NCI-H128 (cell line): ENCODE measurements around the gene KIRREL3.

ENCODE experiments used
- DNase-seq: peaks from one replicate; lab custom pipeline; 2025; ENCODE audit not compliant: unreplicated experiment; lab: John Stamatoyannopoulos, UW

KIRREL3 gene

DNA sequence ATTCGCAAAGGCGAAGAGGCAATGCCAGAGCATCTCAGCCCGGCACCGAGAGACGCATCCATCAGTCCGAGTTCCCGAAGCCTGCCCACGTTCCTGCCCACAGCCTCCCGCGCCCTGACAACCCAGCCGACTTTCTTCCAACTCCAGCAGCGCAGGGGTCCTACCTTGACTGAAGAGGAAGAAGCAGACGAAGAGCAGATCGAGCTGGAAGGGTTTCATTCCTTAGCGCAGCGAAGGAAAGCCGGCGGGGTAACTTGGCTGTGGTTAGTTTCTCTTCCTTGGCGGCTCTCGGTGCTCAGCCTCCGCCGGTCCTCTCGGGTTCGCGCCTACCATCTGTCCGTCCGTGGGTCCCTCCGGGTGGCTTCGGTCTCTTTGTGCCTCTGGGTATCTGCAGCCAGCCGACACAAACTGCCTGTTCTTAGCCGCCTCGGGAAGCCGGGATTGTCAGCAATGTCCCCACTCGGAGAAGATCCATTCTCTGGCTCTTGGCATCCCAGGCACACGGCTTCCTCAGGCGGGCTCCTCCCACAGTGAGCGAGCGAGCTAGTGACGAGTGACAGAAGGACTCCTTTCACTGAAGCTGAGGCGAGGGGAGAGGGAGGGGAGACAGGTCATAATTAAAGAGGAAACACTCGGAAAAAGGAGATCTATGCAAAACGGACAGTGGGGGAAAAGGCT, at the start of gene KIRREL3:
Gene KIRREL3, minus strand, starts transcription at position 480 of the 678 bp plus-strand sequence.
- no peak for DNase-seq

DNA sequence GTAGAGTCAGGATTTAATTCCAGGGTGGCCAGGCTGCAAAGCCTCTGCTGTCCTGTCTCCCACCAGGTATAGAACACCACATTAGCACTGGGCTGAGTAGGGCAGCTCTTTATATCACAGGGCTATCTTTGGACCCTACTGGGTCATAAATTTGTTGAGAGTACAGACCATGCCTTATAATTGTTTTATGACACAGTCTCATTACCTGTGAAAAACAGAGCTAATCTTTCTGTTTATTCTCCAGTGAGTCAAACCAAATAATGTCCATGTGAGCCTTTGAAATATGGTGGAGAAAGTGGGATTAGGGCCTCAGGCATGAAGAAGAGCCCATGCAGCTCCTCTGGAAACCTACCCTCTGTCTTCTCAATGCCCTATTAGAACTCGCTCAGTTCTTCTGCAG, 49.6 kb upstream of the KIRREL3 start:
- DNase-seq, result no peak

DNA sequence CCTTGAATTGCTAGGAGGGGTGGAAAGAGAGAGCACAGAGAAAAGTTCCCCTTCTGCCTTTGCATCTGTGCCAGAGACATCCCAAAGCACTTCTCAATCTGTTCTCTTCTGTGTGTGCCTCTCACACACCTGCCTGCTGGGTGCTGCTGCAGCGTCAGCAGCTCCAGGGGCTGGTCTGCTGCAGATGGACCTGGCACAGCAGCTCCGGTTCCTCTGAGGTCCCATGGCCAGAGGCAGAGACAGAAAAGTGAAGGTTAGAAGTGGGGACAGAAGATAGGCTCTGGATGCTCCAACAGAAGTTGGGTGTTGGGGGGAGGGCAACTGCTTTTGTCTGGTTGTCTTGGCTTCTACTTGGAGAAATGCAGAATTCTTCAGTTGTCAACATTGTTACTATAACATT, 48.9 kb upstream of the KIRREL3 start:
- DNase-seq, result no peak

DNA sequence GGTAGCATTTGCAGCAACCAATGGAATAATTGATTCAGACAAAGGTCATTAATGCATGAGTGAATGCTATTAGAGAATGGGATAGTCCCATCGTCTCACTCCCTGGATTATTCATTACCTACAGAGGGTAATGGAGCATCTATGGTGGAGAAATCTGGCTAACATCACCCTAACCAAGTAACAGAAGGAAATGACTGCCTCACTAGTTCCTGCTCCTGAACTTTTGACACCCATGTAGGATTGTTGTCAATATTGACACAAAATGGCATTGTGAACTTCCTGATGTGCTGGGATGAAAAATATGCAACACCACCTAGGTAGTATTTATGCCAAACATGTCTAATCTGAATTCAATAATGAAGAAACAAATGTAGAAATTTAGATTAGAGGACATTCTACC, 44.0 kb upstream of the KIRREL3 start:
- no peak for DNase-seq

DNA sequence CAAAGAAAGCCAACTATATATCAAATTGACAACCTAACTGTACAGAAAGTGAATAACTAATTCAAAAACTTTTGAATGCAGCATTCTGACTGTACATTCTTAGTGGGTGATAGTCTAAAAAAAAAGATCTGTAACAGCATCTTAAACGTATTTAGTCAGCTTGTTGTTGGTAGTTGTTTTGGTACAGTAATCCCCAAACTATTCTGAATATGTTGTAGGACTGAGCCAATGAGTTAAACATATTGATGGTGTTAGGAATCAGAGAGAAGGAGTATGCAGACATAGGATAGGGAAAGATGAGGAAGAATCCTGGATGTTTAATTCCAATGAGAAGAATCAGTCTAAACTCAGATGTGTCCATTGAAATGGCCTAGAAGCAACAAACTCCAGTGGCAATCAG, 41.9 kb upstream of the KIRREL3 start:
- no peak for DNase-seq

DNA sequence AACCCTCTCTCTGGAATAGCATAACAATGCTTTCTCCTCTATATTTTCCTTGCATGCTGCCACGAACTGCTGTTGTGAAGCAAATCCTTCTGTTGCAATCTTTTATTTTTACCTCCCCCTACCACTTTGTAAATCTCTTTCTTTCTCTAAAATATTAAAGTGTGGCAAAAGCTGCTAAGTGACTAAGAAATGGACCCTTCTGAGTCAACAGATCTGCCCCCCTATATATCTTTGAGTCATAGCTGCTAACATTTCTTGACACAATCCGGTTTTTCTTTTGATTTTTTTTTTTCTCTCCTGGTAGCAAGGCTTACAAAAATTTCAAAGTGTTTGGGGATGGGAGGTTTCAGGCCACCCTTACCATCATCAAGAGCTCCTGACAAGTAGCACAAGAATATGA, 39.0 kb upstream of the KIRREL3 start:
- no peak for DNase-seq

DNA sequence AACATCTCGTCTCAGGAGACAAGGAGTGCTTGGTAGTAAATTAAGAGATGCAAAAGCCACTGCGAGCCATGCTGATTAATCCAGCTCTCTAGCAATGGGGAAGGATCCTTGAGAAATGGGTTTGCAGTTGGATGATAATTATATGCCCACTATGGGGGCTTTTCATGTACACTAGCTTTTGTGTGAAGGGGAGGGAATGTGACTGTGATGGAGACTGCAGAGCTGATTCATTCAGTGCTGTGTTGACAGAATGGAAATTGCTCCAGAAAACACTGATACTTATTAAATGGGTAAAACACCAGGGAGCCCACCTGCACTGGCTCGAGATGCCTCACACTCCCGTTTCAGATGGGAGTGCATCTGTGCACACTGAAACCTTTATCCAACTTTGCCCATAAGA, 37.0 kb upstream of the KIRREL3 start:
- no peak for DNase-seq

GRCh38 chr11:127037001-127037400, 36.4 kb upstream of the KIRREL3 start:
- DNase-seq, result peak; percentile 11

DNA sequence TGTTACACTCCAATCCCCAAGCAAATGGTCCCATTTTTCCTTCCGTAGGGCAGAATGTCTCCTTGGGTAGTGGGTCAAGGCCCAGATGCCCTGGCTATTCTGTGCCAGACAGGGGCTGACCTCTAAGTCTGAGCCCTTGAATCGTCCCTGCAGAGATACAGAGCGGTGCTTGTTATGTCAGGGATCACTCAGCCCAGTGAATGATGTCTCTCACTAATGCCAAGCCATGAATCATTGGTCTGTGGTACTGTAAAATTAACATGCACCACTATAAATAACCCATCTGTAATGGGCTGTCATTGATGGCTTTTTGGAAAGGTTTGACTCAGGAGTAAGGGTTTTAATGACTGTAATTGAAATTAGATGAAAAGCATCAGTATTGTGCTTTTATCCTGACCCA, 35.3 kb upstream of the KIRREL3 start:
- no peak for DNase-seq

- DNase-seq, result no peak
Measured at GRCh38 chr11:127034973-127035372, 34.4 kb upstream of the KIRREL3 start.

DNA sequence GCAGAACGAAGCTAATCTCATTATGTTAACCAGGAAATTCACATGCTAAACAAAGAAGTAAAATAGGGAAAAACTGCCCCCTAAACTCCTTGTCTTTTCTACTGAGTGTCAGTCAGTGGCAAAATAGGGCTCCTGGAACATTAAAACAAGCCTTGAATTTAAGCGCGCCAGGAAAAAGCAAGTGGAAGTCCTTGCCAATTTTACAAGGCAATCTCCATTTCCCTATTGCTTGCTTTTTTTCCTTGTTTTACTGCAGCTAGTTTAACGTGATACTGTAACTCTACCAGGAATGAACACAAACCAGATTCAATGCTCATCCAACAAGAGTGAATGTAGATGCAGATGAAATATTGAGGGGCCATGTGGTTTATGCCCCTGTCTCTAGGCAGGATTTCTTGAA, 28.1 kb upstream of the KIRREL3 start:
- DNase-seq, result no peak

DNA sequence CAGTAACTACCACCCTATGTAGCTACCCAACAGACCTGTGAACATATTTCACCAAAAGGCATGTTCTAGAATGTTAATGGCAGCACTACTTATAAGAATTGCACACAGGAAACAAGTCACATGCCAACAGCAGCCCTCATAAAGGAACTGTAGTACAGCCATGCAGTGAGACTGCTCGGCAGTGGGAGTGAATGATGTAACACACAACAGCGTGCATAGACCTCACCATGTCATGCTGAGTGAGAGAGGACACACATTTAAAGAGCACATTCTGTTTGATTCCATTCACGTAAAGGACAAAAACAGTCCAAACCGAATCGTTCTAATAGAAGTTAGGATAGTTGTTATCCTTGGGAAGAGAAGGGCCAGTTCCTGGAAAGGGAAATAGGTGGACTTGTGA, 27.2 kb upstream of the KIRREL3 start:
- DNase-seq, result no peak

GRCh38 chr11:127027000-127027399, 26.4 kb upstream of the KIRREL3 start:
- DNase-seq, result no peak

DNA sequence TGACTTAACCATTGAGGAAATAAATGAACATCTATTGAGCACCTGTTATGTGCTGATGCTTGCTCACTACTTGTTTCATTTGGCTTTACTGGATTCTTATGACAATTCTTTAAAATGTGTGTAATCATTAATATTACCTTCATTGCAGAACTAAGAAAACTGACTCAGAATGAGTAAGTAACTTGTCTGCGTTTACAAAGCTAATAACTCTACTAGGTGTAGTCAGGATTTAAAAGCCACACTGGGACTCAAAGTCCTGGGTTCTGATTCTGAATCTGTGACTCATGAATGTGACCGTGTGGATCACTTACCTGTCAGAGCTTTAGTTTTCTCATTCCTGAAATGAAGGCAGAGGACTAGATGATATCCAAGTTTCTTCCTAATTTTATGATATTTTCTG, 23.4 kb upstream of the KIRREL3 start:
- DNase-seq, result no peak

DNA sequence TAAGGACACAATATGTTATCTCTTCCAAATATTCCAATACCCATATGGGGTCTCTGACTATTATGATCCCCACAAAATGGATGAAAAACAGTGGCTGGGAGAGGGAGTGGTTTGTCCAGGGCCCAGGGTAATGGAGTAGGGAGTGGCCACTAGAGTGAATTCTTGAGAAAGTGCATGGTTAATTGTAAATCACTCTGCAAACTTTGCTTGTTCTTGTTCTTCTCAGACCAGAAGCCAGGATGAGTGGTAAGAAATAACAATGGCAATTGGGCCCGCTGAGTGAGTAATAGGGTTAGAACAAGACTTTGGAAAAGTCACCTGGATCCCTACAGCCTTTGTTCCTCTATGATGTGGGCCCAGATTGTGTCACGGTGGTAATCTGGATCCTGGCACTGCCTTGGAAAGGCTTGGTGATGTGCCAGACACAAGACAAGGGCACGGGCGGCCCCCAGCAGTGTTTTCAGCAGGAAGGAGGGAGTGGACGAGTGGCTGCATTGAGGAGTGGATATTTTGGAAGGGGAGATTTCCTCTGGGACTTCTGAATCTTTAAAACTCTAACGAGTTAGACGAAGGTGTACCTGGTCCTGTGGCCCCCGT, 18.2 kb upstream of the KIRREL3 start:
- DNase-seq, result no peak

DNA sequence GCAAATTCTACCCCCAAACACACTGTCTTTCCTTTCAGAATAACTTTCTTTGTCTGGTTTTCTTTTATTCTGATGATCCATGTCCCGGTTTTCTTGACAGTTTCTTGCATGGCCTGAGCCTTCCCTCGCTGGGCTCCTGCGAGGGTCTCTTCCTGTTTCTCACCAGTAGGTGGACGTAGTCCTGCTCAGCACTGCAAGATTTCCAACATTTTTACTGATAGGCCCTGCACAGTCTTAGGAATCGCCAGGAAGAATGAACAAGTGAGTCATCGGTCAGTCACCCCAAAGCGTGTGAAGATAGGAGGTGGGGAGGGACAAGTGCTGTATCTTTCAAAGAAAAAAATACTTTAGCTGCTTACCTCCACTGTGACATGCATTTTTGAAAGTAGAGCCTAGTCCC, 16.9 kb upstream of the KIRREL3 start:
- no peak for DNase-seq

DNA sequence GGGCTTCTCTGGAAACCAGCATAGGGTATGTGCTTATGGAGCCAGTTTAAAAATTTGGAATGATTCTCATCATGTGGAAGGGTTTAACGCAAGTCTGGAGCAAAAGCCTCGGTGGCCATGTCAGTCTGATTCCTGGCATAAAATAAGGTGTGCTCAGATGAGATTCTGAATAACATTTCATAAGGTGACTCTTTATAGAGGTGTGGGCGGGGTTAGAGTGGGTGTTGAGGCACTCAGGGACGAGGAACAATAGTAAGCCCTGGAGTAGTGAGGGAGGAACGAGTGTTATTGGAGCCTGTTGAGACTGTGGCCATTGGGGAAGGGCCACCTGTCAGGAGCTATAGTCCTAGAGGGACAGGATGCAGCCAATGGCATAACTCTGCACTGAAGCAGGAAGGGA, 13.0 kb upstream of the KIRREL3 start:
- no peak for DNase-seq

- DNase-seq, result no peak
Measured at GRCh38 chr11:127006311-127006710, 5.7 kb upstream of the KIRREL3 start.

DNA sequence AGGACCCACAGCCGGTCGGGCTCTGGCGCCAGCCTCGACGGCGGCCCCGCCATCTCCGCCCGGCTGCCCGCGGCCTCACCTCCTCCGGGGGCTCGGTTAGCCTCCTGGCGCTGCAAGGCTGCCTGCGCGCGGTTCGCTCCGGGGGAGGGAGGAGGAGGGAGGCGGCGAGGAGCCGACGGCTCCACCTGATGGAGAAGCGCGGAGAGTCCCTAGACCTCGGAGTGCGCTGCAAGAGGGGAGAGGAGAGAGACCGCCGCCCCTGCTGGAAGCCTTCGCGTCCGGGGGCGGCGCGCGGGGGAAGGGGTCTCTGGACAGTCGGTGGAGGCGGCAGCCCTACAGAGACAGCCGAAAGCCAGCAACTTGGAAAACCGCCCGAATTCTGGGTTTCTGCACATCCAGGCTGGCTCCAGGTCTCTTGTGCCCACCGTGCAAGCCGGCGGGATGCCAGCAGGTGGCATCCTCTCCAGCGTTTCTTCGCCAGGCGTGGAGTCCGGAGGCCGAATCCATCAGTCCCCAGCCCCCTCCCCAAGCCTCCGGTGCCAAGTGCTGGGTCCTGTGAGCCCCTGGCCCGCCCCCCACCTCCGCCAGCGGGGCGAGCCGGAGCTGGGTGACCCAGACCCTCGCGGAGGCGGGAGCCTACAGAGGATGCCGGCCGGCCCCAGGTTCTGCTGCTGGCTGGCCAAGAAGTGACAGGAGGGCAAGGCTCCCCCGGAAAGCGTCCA, 2.9 kb upstream of the KIRREL3 start:
- no peak for DNase-seq

GRCh38 chr11:127002669-127003259, 2.2 kb upstream of the KIRREL3 start:
- no peak for DNase-seq

GRCh38 chr11:127000981-127001380, 411 bp upstream of the KIRREL3 start:
- DNase-seq, result no peak

- no peak for DNase-seq
Measured at GRCh38 chr11:126999366-126999765, 1.2 kb downstream of the KIRREL3 start.
